ENCODE measurements around the gene GPR34. TPM values are rescaled to one million over a fixed set of nuclear protein-coding genes. Genes with fewer than 3 reads are reported as not detected.

GPR34 gene
- total and polyA plus RNA-seq, 9 of the 15 experiments (the other 6 are each of a cell fraction or from before 2014, with no cell fraction given), result 0.13 TPM; not detected in 8

- TF ChIP-seq NR2C2 (CRISPR knock-in tag; IDR thresholded peaks at IDR 0.05) (no peak), NR2C2 (tag; IDR thresholded peaks at IDR 0.05) (no peak), CBFB (CRISPR knock-in tag; IDR thresholded peaks at IDR 0.05) (no peak), ZSCAN32 (CRISPR knock-in tag; IDR thresholded peaks at IDR 0.05) (no peak), E2F8 (IDR thresholded peaks at IDR 0.05; ENCODE audit: low read depth, partially characterized antibody) (no peak), DNMT1 (IDR thresholded peaks at IDR 0.05) (no peak), CBFA2T2 (conservative IDR thresholded peaks at IDR 0.05) (no peak), CHD1 (IDR thresholded peaks at IDR 0.05; ENCODE audit: low read length) (no peak), ASH1L (IDR thresholded peaks at IDR 0.05; ENCODE audit: borderline replicate concordance, low read depth, partially characterized antibody) (no peak), EGR1 (conservative IDR thresholded peaks at IDR 0.05) (no peak), PHB (CRISPR knock-in tag; IDR thresholded peaks at IDR 0.05) (no peak)
These were observed 938 bp downstream of the GPR34 start (continued) for GRCh38 chrX:41689711-41690110.

Measured in K562 (cell line).